Trophoblast cell (in vitro differentiated cells and primary cell): ENCODE results near the gene SSPN.
"Not testable (repeated sequence)": the region's sequence is repeated elsewhere in the genome, so short reads cannot be mapped to it uniquely, and the experiment has no call there.

Source experiments
- DNase-seq, 2 donors: peaks; one replicate each; pipeline ENCODE4 v3.0.0-alpha.2; 2016
- H2AFZ ChIP-seq: 2 replicates; pipeline ENCODE4 v1.6.1; 2013; ENCODE audit warnings: low read length, moderate library complexity, mild to moderate bottlenecking; ENCODE audit not compliant: insufficient read depth, poor library complexity
- H2AK5ac ChIP-seq: 2 replicates; pipeline ENCODE4 v1.6.1; 2013; ENCODE audit warnings: mild to moderate bottlenecking, low read length
- H2BK120ac ChIP-seq: 2 replicates; pipeline ENCODE4 v1.6.1; 2013; ENCODE audit warnings: low read length, mild to moderate bottlenecking, moderate library complexity; ENCODE audit not compliant: insufficient read depth, poor library complexity
- H2BK12ac ChIP-seq: 2 replicates; pipeline ENCODE4 v1.6.1; 2013; ENCODE audit warnings: mild to moderate bottlenecking, low read length, moderate library complexity
- H2BK5ac ChIP-seq: 2 replicates; pipeline ENCODE4 v1.6.1; 2013; ENCODE audit warnings: low read length, low read depth, moderate library complexity, mild to moderate bottlenecking; ENCODE audit not compliant: poor library complexity
- H3K14ac ChIP-seq: 2 replicates; pipeline ENCODE4 v1.6.1; 2013; ENCODE audit warnings: mild to moderate bottlenecking, low read length
- H3K18ac ChIP-seq: 2 replicates; pipeline ENCODE4 v1.6.1; 2013; ENCODE audit warnings: mild to moderate bottlenecking, low read length
- H3K23ac ChIP-seq: 2 replicates; pipeline ENCODE4 v1.6.1; 2013; ENCODE audit warnings: low read length
- H3K27ac ChIP-seq: 2 replicates; pipeline ENCODE4 v1.5.1; 2013; ENCODE audit warnings: low read depth, mild to moderate bottlenecking, inconsistent platforms, low read length, moderate library complexity
- H3K27me3 ChIP-seq: 2 replicates; pipeline ENCODE4 v1.6.1; 2013; ENCODE audit warnings: inconsistent platforms, mild to moderate bottlenecking, low read length, moderate library complexity; ENCODE audit not compliant: insufficient read depth
- H3K36me3 ChIP-seq, 2 experiments: 1 replicate in 1 of 2; 2 replicates in 1 of 2; pipeline ENCODE4 v1.6.1; 2013; ENCODE audit warnings: low read length in 2 of 2, mild to moderate bottlenecking in 2 of 2, moderate library complexity in 1 of 2; ENCODE audit not compliant: insufficient read depth in 2 of 2, control insufficient read depth in 1 of 2
- H3K4ac ChIP-seq: 2 replicates; pipeline ENCODE4 v1.6.1; 2013; ENCODE audit warnings: low read depth, mild to moderate bottlenecking, low read length, moderate library complexity
- H3K4me1 ChIP-seq, 2 experiments: 1 replicate in 1 of 2; 2 replicates in 1 of 2; pipeline ENCODE4 v1.6.1; 2013; ENCODE audit warnings: low read length in 2 of 2, mild to moderate bottlenecking in 2 of 2, moderate library complexity in 1 of 2; ENCODE audit not compliant: insufficient read depth in 2 of 2, control insufficient read depth in 1 of 2
- H3K4me2 ChIP-seq: 2 replicates; pipeline ENCODE4 v1.6.1; 2013; ENCODE audit warnings: inconsistent platforms, mild to moderate bottlenecking, low read length, moderate library complexity
- H3K4me3 ChIP-seq: 2 replicates; pipeline ENCODE4 v1.5.1; 2013; ENCODE audit warnings: mild to moderate bottlenecking, low read depth, low read length, inconsistent platforms
- H3K79me1 ChIP-seq: one replicate; pipeline ENCODE4 v1.6.1; 2013; ENCODE audit warnings: low read length
- H3K79me2 ChIP-seq: 2 replicates; pipeline ENCODE4 v1.6.1; 2013; ENCODE audit warnings: low read length, mild to moderate bottlenecking; ENCODE audit not compliant: control insufficient read depth, insufficient read depth, poor library complexity
- H3K9ac ChIP-seq: 2 replicates; pipeline ENCODE4 v1.6.1; 2013; ENCODE audit warnings: mild to moderate bottlenecking, low read length
- H3K9me3 ChIP-seq: 2 replicates; pipeline ENCODE4 v1.6.1; 2013; ENCODE audit warnings: low read depth, mild to moderate bottlenecking, control low read depth, inconsistent platforms, low read length; ENCODE audit not compliant: insufficient read depth
- H4K12ac ChIP-seq: 2 replicates; pipeline ENCODE4 v1.6.1; 2013; ENCODE audit warnings: low read depth, mild to moderate bottlenecking, low read length, moderate library complexity
- H4K8ac ChIP-seq: 2 replicates; pipeline ENCODE4 v1.6.1; 2013; ENCODE audit warnings: low read depth, mild to moderate bottlenecking, low read length, moderate library complexity
- H4K91ac ChIP-seq: one replicate; pipeline ENCODE4 v1.6.1; 2013; ENCODE audit warnings: low read depth, mild to moderate bottlenecking, low read length, moderate library complexity
- WGBS: extraction: QIAGEN DNeasy Blood & Tissue Kit; methylation state at CpG from one replicate; pipeline ENCODE4 v1.1.7; 2013; ENCODE audit warnings: missing lambda C conversion rate; ENCODE audit not compliant: insufficient read length, insufficient coverage; ENCODE audit errors: extremely low coverage; 5-methylcytosine and 5-hydroxymethylcytosine counted together

Gene SSPN

GRCh38 chr12:26231921-26232320 lies 36.5 kb downstream of the SSPN start:
- H3K18ac ChIP-seq, result no peak overlapping the region
- no peak overlapping the region for H2AFZ ChIP-seq
- H3K4me1 ChIP-seq, result no peaks in the 10 kb centered on the region
- no peak overlapping the region for H3K4me3 ChIP-seq
- no peaks in the 10 kb centered on the region for H3K9me3 ChIP-seq
- no peaks in the 10 kb centered on the region for H3K36me3 ChIP-seq
- no peak for DNase-seq
- no peak overlapping the region for H3K4me2 ChIP-seq
- no peak overlapping the region for H3K23ac ChIP-seq
- H3K14ac ChIP-seq, result no peak overlapping the region
- H2BK12ac ChIP-seq, result no peak overlapping the region
- H3K27ac ChIP-seq, result no peak overlapping the region
- WGBS, result no CpG with 5 or more reads among the region's 3 CpGs
- H3K27me3 ChIP-seq, result peaks cover 4% of the 10 kb centered on the region
- H4K8ac ChIP-seq, result no peak overlapping the region
- no peaks in the 10 kb centered on the region for H3K79me2 ChIP-seq
- no peak overlapping the region for H2AK5ac ChIP-seq
- no peaks in the 10 kb centered on the region for H3K79me1 ChIP-seq
- no peak overlapping the region for H4K91ac ChIP-seq
- H3K9ac ChIP-seq, result no peak overlapping the region
- no peak overlapping the region for H2BK120ac ChIP-seq
- no peak overlapping the region for H4K12ac ChIP-seq
- no peak overlapping the region for H3K4ac ChIP-seq
- no peak overlapping the region for H2BK5ac ChIP-seq

GRCh38 chr12:26233631-26234030 lies 38.3 kb downstream of the SSPN start:
- H2BK120ac ChIP-seq, result no peak overlapping the region
- H3K79me1 ChIP-seq, result no peaks in the 10 kb centered on the region
- no peak overlapping the region for H2BK5ac ChIP-seq
- H4K12ac ChIP-seq, result no peak overlapping the region
- H3K4ac ChIP-seq, result no peak overlapping the region
- H2AFZ ChIP-seq, result no peak overlapping the region
- H4K8ac ChIP-seq, result no peak overlapping the region
- no peak overlapping the region for H3K4me2 ChIP-seq
- no peaks in the 10 kb centered on the region for H3K9me3 ChIP-seq
- no peak overlapping the region for H3K27ac ChIP-seq
- no peak overlapping the region for H3K9ac ChIP-seq
- H4K91ac ChIP-seq, result no peak overlapping the region
- no peak for DNase-seq
- H3K36me3 ChIP-seq, result no peaks in the 10 kb centered on the region
- H3K18ac ChIP-seq, result no peak overlapping the region
- no peak overlapping the region for H3K14ac ChIP-seq
- H3K27me3 ChIP-seq, result no peaks in the 10 kb centered on the region
- H3K4me3 ChIP-seq, result no peak overlapping the region
- no peak overlapping the region for H2BK12ac ChIP-seq
- WGBS, result no CpG with 5 or more reads among the region's 9 CpGs
- no peak overlapping the region for H2AK5ac ChIP-seq
- H3K23ac ChIP-seq, result no peak overlapping the region
- H3K79me2 ChIP-seq, result no peaks in the 10 kb centered on the region
- H3K4me1 ChIP-seq, result no peaks in the 10 kb centered on the region

DNA sequence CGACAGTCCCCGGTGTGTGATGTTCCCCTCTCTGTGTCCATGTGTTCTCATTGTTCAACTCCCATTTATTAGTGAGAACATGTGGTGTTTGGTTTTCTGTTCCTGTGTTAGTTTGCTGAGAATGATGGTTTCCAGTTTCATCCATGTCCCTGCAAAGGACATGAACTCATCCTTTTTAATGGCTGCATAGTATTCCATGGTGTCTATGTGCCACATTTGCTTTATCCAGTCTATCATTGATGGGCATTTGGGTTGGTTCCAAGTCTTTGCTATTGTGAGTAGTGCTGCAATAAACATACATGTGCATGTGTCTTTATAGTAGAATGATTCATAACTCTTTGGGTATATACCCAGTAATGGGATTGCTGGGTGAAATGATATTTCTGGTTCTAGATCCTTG lies 40.1 kb downstream of the SSPN start:
- H3K79me2 ChIP-seq, H2BK120ac ChIP-seq, H3K4me3 ChIP-seq, H3K14ac ChIP-seq, H4K91ac ChIP-seq, H2AFZ ChIP-seq, H3K9ac ChIP-seq, H3K27me3 ChIP-seq, H3K27ac ChIP-seq, H2AK5ac ChIP-seq, H2BK5ac ChIP-seq, DNase-seq, H3K9me3 ChIP-seq, H4K8ac ChIP-seq, H3K4ac ChIP-seq, H3K23ac ChIP-seq, H3K36me3 ChIP-seq, H3K4me2 ChIP-seq, H3K79me1 ChIP-seq, H4K12ac ChIP-seq, H2BK12ac ChIP-seq, H3K4me1 ChIP-seq, H3K18ac ChIP-seq: not testable (repeated sequence)
- WGBS, result no CpG with 5 or more reads among the region's 2 CpGs

DNA sequence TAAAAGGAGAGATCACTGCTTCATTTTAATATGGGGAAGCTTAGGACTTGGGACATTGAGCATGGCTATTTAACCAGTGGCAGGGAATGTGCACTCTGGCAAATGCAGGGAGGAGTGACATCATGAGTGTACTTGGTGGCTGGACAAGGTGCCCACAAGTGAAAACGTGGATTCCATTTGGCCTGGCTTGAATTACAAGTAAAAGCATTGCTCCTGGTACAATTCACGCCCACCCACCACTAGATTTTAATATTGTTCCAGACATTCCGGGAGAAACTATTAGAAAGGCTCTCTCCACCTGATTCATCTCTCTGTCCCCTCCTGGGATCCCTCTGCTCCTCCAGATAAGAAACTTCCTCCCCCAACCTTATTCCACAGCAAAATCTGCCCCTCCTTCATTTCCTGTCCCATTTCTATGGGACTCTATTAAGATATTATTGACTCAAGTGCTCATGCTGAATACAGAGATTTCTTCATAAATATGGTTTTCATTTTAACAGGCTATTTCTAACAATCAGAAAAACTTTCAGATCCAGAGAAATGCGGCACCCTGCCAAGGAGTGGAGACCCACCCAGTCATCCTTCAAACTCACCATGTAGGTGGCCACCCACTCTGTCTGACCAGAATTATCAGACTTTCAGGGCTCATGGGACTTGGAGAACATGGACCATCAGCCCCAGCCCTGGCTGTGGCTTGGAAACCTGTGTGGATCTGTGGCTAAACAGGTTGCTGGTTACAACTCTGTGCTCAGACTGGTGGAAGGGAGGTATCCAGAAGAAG lies 43.2 kb downstream of the SSPN start:
- WGBS, result no CpG with 5 or more reads among the region's 4 CpGs
- no peak for DNase-seq
- Histone ChIP-seq H4K91ac (no peak overlapping the region), H2BK120ac (no peak overlapping the region), H3K27ac (no peak overlapping the region), H2BK12ac (no peak overlapping the region), H3K18ac (no peak overlapping the region), H3K9ac (no peak overlapping the region), H2AFZ (no peak overlapping the region), H3K4me1 (no peaks in the 10 kb centered on the region), H3K4me2 (no peak overlapping the region), H2BK5ac (no peak overlapping the region), H2AK5ac (no peak overlapping the region), H3K9me3 (no peaks in the 10 kb centered on the region), H3K14ac (no peak overlapping the region), H4K12ac (no peak overlapping the region), H4K8ac (no peak overlapping the region), H3K79me1 (no peaks in the 10 kb centered on the region), H3K23ac (no peak overlapping the region), H3K79me2 (no peaks in the 10 kb centered on the region), H3K27me3 (no peaks in the 10 kb centered on the region), H3K4ac (no peak overlapping the region), H3K36me3 (no peaks in the 10 kb centered on the region), H3K4me3 (no peak overlapping the region)
